ENCODE measurements around the gene RGPD4. TPM values are rescaled to one million over a fixed set of nuclear protein-coding genes. Genes with fewer than 3 reads are reported as not detected.

RGPD4 gene
- total RNA-seq, 2 experiments from 2014 or later, result not detected

Small RNAs within 50 kb of the gene (small RNA-seq; reads per million reads assigned to genes)
- gene AC009963.1 (not detected), gene AC009963.2 (not detected)

Other genes with a start within 250 kb of the RGPD4 start
- gene SLC5A7, start 159.6 kb downstream of the RGPD4 start, total RNA-seq (2014; rRNA removed; shearing (Covaris generic)), result not detected in 2 replicates
- not detected in 2 replicates for gene SLC5A7, start 159.6 kb downstream of the RGPD4 start, total RNA-seq (2022)

Measured in OCI-LY7 (cell line).